Cardiac fibroblast (primary cell): Measurements from ENCODE around the gene GNAL.

Experiments used
- DNase-seq, 2 donors: peaks; one replicate each; pipeline versions ENCODE4 v3.0.0 to v3.0.0-alpha.2; 2010; ENCODE audit warnings: low read depth in 2 of 2
- H3K4me3 ChIP-seq, 2 donors: replicated peaks in 1 of 2; 1 replicate in 1 of 2; 2 replicates in 1 of 2; pipeline ENCODE4 v1.5.1; 2011; ENCODE audit warnings: low read depth in 2 of 2, low read length in 2 of 2, mild to moderate bottlenecking in 2 of 2, moderate library complexity in 1 of 2
- CTCF ChIP-seq: IDR thresholded peaks from one replicate; pipeline ENCODE4 v1.5.1; 2011; ENCODE audit warnings: low read depth, mild to moderate bottlenecking, low read length, inconsistent platforms

Gene GNAL

GRCh38 chr18:11733031-11733430, 44.0 kb downstream of the GNAL start:
- DNase-seq = peak; percentile 73 to 74
- peak; percentile 90 for TF ChIP-seq CTCF
- H3K4me3 ChIP-seq = peak overlapping the region; percentile 30 to 33

GRCh38 chr18:11736656-11737055, 47.6 kb downstream of the GNAL start:
- H3K4me3 ChIP-seq = no peak overlapping the region
- DNase-seq = peak in 1 of 2 donors; percentile 52
- TF ChIP-seq CTCF = no peak

- TF ChIP-seq CTCF = no peak
- no peak overlapping the region for H3K4me3 ChIP-seq
- DNase-seq = no peak
These were observed 50.8 kb downstream of the GNAL start for GRCh38 chr18:11739893-11740292.

- no peak for DNase-seq
- no peak for TF ChIP-seq CTCF
- no peak overlapping the region for H3K4me3 ChIP-seq
These were observed 51.4 kb downstream of the GNAL start for GRCh38 chr18:11740461-11740860.

GRCh38 chr18:11741505-11742145, 52.6 kb downstream of the GNAL start:
- peak; percentile 50 for TF ChIP-seq CTCF
- no peak overlapping the region for H3K4me3 ChIP-seq
- peak in 1 of 2 donors; percentile 22 for DNase-seq

- no peak for TF ChIP-seq CTCF
- DNase-seq = no peak
These were observed 56.5 kb downstream of the GNAL start for GRCh38 chr18:11745521-11745920.

GRCh38 chr18:11747286-11747685, 58.2 kb downstream of the GNAL start:
- H3K4me3 ChIP-seq = no peak overlapping the region
- no peak for TF ChIP-seq CTCF
- DNase-seq = no peak

More at GRCh38 chr18:11745521-11745920, 56.5 kb downstream of the GNAL start:
- no peak overlapping the region for H3K4me3 ChIP-seq
